Thoracic aorta (tissue), 2 donors: ENCODE measurements around the gene ADIRF. TPM values are rescaled to one million over a fixed set of nuclear protein-coding genes. Genes with fewer than 3 reads are reported as not detected.

ENCODE experiments used
- ATAC-seq: fragments of 150-250 bp; one replicate; pipeline ENCODE4 v1.8.0; 2017; ENCODE audit warnings: low read depth; ENCODE audit not compliant: insufficient number of reproducible peaks, low FRiP score
- DNase-seq: peaks from one replicate; pipeline ENCODE4 v3.0.0-alpha.2; 2020; ENCODE audit warnings: low spot score
- H3K27ac ChIP-seq, 2 donors: fragments of 200-600 bp; sonication (generic); 1 replicate in 1 of 2; 2 replicates in 1 of 2; pipeline ENCODE4 v1.5.1; 2016; ENCODE audit warnings: mild to moderate bottlenecking in 2 of 2, moderate library complexity in 2 of 2
- H3K27me3 ChIP-seq: fragments of 200-600 bp; sonication (generic); replicated peaks from 2 replicates; pipeline ENCODE4 v1.6.0; 2016; ENCODE audit warnings: mild to moderate bottlenecking; ENCODE audit not compliant: insufficient read depth
- H3K36me3 ChIP-seq: fragments of 200-600 bp; sonication (generic); one replicate; pipeline ENCODE4 v1.5.1; 2016
- H3K4me1 ChIP-seq, 2 donors: fragments of 200-600 bp; sonication (generic); 1 replicate in 1 of 2; 2 replicates in 1 of 2; pipeline versions ENCODE4 v1.5.1 to v1.6.0; 2016; ENCODE audit warnings: low read depth in 2 of 2, mild to moderate bottlenecking in 1 of 2; ENCODE audit not compliant: control insufficient read depth in 1 of 2
- H3K4me3 ChIP-seq: fragments of 200-600 bp; sonication (generic); 2 replicates; pipeline ENCODE4 v1.5.1; 2016; ENCODE audit warnings: mild to moderate bottlenecking
- H3K9me3 ChIP-seq: fragments of 200-600 bp; sonication (generic); 2 replicates; pipeline ENCODE4 v1.5.1; 2016
- total RNA-seq, 2 donors: library from RNA; depleted of rRNA; stranded (reverse); fragments of >200 nt; gene quantifications; one replicate each; pipeline versions ENCODE4 v1.1.0 to v1.2.3, GENCODE V29; 2016
- TF ChIP-seq, protein P1 (sequence below): fragments of 200-600 bp; sonication (generic); IDR thresholded peaks from one replicate; pipeline ENCODE4 v1.5.1; 2019; ENCODE audit warnings: antibody characterized with exemption

ADIRF gene
- total RNA-seq, 2 donors from 2014 or later = 318 to 644 TPM

- H3K36me3 ChIP-seq = no peaks in the 10 kb centered on the region
- peaks cover 23 to 55% of the 10 kb centered on the region in 2 donors for H3K4me1 ChIP-seq
- no peaks in the 10 kb centered on the region for H3K27me3 ChIP-seq
- no peak overlapping the region for H3K27ac ChIP-seq
- ATAC-seq (no peak), DNase-seq (no peak)
- H3K9me3 ChIP-seq = no peaks in the 10 kb centered on the region
- H3K4me3 ChIP-seq = no peak overlapping the region
- TF ChIP-seq, protein P1, sequence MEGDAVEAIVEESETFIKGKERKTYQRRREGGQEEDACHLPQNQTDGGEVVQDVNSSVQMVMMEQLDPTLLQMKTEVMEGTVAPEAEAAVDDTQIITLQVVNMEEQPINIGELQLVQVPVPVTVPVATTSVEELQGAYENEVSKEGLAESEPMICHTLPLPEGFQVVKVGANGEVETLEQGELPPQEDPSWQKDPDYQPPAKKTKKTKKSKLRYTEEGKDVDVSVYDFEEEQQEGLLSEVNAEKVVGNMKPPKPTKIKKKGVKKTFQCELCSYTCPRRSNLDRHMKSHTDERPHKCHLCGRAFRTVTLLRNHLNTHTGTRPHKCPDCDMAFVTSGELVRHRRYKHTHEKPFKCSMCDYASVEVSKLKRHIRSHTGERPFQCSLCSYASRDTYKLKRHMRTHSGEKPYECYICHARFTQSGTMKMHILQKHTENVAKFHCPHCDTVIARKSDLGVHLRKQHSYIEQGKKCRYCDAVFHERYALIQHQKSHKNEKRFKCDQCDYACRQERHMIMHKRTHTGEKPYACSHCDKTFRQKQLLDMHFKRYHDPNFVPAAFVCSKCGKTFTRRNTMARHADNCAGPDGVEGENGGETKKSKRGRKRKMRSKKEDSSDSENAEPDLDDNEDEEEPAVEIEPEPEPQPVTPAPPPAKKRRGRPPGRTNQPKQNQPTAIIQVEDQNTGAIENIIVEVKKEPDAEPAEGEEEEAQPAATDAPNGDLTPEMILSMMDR = no peak
These were observed 26.9 kb upstream of the ADIRF start for GRCh38 chr10:86941426-86941825.

GRCh38 chr10:86941991-86942421, 26.3 kb upstream of the ADIRF start:
- DNase-seq (no peak), ATAC-seq (no peak)
- Histone ChIP-seq H3K27me3 (no peaks in the 10 kb centered on the region), H3K4me1 (peaks cover 21 to 52% of the 10 kb centered on the region in 2 donors), H3K4me3 (peak overlapping the region; percentile 60), H3K27ac (peak overlapping the region in 1 of 2 donors; percentile 59), H3K36me3 (no peaks in the 10 kb centered on the region), H3K9me3 (no peaks in the 10 kb centered on the region)
- TF ChIP-seq, protein P1 = no peak

DNA sequence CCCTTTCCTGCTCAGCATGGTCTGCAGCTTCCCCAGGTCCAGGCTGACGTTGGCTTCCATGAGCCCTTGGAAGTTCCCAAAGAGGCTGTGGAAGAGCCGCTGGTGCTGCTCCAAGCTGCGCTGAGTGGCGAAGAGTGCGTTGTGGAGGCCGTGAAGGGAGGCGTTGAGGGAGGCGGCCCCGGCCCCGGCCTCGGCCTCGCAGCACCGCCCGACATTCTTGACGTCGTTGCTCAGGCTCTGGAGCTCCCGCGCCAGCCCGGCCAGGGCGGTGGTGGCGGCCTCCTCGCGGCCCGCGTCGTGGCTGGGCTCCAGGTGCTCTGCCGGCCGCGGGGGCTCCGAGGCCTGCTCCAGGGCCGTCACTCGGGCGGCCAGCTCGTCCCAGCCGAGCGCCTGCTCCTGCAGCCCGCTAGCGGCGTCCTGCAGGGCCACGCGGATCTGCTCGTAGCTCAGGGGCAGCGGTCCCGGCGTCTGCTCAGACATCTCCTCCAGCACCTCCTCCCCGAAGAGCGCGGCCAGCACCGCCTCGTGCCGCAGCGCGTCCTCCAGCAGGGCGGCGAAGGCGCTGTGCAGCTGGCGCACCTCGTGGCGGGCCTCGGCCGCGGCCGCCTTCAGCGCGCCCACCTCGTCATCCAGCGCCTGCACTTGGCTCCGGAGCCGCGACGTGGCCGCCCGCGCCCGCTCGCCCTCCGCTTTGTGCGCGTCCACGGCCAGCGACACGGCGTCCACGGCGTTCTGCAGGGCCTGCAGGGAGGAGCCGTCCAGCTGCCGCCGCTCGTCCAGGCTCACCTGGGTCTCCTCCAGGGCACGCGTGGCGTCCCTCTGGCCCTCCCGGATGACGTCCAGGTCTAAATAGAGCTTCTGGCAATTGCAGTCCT, 25.6 kb upstream of the ADIRF start:
- Histone ChIP-seq H3K27ac (peak overlapping the region in 1 of 2 donors; percentile 59), H3K36me3 (no peaks in the 10 kb centered on the region), H3K27me3 (no peaks in the 10 kb centered on the region), H3K4me1 (peaks cover 16 to 47% of the 10 kb centered on the region in 2 donors), H3K9me3 (no peaks in the 10 kb centered on the region), H3K4me3 (peak overlapping the region; percentile 60)
- TF ChIP-seq, protein P1 = no peak
- DNase-seq (peak; percentile 1), ATAC-seq (no peak)

DNA sequence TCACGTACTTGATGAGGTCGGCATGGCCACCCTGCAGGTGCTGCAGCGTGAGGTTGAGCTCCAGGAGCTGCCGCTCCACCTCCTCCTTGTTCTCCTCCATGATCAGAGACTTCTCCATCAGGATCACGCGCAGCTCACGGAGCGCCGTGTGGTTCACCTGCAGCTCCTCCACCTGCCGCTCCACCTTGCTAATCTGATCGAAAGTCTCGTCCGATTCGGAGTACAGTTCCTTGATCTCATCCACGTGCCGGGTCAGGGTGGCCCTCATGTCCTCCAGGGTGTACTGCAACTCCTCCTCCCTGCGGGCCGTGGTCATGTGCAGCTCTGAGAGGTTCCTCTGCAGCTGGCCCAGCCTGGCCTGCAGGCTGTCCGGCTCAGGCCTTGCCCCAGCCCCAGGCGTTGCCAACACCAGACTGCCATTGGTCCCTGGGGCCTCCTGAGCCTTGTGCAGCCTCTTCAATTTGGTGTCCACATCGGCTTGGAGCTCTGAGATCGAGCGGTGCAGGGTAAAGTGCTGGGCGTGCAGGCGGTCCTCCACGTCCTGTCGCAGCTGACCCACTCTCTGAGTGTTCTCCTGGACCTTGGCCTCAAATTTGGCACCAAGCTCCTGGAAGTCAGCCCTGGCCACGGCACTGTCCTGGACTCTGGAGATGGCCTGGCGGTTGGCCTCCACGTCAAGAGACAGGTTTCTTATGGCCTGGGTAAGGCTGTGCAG, 24.8 kb upstream of the ADIRF start:
- Histone ChIP-seq H3K4me3 (no peak overlapping the region), H3K9me3 (no peaks in the 10 kb centered on the region), H3K36me3 (no peaks in the 10 kb centered on the region), H3K27ac (no peak overlapping the region), H3K4me1 (peaks cover 15 to 40% of the 10 kb centered on the region in 2 donors), H3K27me3 (no peaks in the 10 kb centered on the region)
- ATAC-seq = no peak
- TF ChIP-seq, protein P1 = no peak
- peak; percentile 1 for DNase-seq

- Histone ChIP-seq H3K27me3 (no peaks in the 10 kb centered on the region), H3K4me3 (no peak overlapping the region), H3K4me1 (peaks cover 15 to 35% of the 10 kb centered on the region in 2 donors), H3K36me3 (no peaks in the 10 kb centered on the region), H3K9me3 (no peaks in the 10 kb centered on the region), H3K27ac (no peak overlapping the region)
- ATAC-seq (no peak), DNase-seq (no peak)
- TF ChIP-seq, protein P1 = no peak
These were observed 24.3 kb upstream of the ADIRF start for GRCh38 chr10:86944031-86944419.
